ENCODE results near the gene SNRNP70.
"Not testable (repeated sequence)": the region's sequence is repeated elsewhere in the genome, so short reads cannot be mapped to it uniquely, and the experiment has no call there.

GRCh38 chr19:49074869-49075268 is 10.4 kb upstream of the SNRNP70 start:
- not testable (repeated sequence) for TF ChIP-seq ZNF7 (CRISPR knock-in tag; IDR thresholded peaks at IDR 0.05); ZNF296 (CRISPR knock-in tag; conservative IDR thresholded peaks at IDR 0.05); CREBL2 (CRISPR knock-in tag; IDR thresholded peaks at IDR 0.05; ENCODE audit: borderline replicate concordance); CHD4 (IDR thresholded peaks at IDR 0.05; ENCODE audit: borderline replicate concordance, low read length); TCF7 (IDR thresholded peaks at IDR 0.05; ENCODE audit: low read depth); GABPA (IDR thresholded peaks at IDR 0.05; ENCODE audit: low read depth, low read length); GABPA (CRISPR knock-in tag; IDR thresholded peaks at IDR 0.05; ENCODE audit: low read depth); TCF12 (IDR thresholded peaks at IDR 0.05); TCF12 (CRISPR knock-in tag; IDR thresholded peaks at IDR 0.05); POLR2AphosphoS5 (IDR thresholded peaks at IDR 0.05; ENCODE audit: low read depth, low read length); SETDB1 (CRISPR knock-in tag; IDR thresholded peaks at IDR 0.05; ENCODE audit: borderline replicate concordance); ATF3 (CRISPR knock-in tag; IDR thresholded peaks at IDR 0.05)
